ENCODE measurements around the gene C12orf43.
"Not testable (repeated sequence)": the region's sequence is repeated elsewhere in the genome, so short reads cannot be mapped to it uniquely, and the experiment has no call there.

Gene C12orf43

DNA sequence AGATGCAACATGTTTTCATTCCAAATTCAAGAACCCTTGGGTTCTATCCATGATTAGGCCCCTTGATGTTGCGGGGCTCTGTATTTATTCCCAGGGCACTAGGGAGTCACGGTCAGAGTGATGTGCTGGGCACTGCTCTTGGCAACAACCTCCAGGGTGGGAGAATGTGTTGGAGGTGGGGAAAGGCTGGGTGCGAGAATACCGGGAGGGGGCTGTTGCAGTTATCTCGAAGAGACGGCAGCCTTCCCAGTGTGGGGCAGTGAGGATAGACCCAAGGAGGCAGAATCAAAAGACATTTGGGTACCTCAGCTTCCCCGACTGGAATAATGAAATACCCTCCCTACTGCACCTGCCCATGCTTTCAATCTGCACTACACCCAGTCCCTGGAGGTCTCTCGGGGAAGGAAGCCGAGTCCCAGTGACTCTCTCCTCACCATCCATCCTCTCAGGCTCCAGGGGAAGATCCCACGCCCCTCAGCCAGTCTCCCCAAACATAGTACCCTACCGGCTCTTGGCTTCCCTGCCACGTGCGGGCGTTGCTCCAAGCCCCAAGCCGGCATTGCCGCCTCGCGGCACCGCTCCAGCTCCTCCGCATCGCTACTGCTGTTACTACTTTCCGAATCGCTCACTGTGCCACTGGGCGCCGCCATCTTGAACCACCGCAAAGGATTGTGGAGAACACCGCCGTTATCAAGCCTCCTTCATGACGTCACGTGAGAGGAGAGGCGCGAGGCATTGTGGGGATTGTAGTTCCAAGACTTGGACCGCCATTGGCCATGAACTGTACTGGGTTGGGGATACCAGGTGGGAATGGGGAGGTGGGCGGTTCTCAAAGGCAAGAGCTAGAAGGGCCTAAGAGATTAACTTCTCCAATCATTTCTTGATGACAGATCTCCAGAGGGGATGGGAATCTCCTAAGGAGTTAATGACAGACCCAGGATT, at the start of gene C12orf43:
C12orf43 (minus strand) TSS at position 663 of the 942 bp plus-strand sequence; CDS start at position 650, 13 bp downstream.
- DNase-seq (ENCODE audit: low read depth) = peak; percentile 81

- no peak for DNase-seq (ENCODE audit: low read depth)
Measured at GRCh38 chr12:121065345-121065744, 49.1 kb upstream of the C12orf43 start.

- not testable (repeated sequence) for DNase-seq (ENCODE audit: low read depth)
Measured at GRCh38 chr12:121064586-121064985, 48.3 kb upstream of the C12orf43 start.

DNA sequence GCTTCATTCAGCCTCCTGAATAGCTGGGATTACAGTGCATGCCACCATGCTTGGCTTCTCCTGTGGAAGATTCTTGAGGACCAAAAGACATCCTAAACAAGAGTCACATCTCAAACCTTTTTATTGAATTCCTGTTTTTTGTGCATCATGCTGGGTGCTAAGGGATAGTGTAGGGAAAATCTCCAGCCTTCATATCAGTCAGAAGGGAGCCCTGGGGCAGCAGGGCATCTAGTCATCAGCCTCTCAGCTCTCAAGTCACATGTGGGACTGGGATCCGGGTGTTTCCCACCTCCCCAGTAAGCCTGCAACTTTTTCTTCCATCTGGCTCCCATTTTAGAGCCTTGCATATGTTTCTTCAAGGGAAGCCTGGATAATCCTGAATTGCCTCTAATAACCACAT, 47.8 kb upstream of the C12orf43 start:
- no peak for DNase-seq (ENCODE audit: low read depth)

DNA sequence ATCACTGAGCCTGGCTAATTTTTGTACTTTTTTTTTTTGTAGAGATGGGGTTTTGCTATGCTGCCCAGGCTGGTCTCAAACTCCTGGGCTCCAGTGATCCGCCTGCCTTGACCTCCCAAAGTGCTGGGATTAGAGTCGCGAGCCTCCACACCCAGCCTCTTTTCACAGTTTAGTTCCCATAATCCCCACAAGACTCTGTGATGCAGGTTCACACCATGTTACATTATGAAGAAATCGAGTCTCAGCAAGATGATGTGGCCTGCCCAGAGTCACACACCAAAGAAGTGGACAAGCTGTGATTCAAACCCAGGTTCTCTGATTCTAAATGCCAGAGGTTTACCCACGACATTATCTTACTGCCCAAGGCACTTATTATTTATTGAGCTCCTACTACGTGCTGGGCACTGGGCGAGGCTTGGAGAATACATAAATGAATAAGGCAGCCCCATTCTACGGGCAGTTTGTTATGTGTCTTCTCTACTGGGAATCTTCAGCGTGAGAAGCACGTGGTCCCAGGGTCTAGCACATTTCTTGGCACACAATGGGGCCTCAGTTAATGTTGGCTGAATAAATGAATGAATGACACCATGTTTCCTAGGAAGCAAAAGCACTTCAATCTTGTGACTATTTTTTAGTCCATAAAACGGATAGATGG, 46.2 kb upstream of the C12orf43 start:
- DNase-seq (ENCODE audit: low read depth) = no peak

- no peak for DNase-seq (ENCODE audit: low read depth)
Measured at GRCh38 chr12:121061831-121062230, 45.5 kb upstream of the C12orf43 start.

- DNase-seq (ENCODE audit: low read depth) = peak; percentile 34
Measured at GRCh38 chr12:121060149-121061001, 44.1 kb upstream of the C12orf43 start.

DNA sequence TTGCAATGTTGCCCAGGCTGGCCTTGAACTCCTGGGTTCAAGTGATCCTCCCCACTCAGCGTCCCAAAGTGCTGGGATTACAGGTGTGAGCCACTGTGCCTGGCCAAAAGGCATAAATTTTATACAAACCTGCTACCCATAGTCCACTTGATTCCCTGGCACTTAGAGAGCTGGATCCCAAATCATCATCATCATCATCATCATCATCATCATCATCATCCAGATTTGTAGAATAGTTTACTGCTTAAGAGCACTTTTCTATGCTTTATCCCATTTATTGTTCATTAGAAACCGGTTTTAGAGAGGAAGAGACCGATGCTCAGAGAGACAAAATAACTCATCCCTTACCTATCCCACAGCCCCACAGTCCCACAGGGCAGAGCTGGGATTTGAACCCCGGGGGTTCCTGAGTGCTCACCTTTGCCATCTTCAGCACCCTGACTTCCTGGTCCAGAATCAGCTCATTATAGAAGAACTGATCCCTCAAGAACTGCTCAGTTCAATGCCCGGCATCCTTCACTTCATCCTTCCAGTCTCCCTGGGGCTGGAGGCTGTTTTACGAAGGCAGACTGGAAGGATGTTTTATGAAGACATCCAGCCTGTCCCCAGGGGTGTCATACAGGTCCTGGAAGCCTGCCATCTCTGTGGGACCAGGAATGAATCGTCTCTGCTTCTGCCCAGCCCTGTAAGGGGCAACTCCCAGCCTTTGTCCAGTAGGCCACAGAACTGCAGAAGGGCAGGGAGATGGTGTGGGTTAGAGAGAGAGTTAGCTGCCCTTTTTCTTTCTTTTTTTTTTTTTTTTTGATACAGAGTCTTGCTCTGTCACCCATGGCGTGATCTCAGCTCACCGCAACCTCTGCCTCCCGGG, 43.0 kb upstream of the C12orf43 start:
- DNase-seq (ENCODE audit: low read depth) = no peak

DNA sequence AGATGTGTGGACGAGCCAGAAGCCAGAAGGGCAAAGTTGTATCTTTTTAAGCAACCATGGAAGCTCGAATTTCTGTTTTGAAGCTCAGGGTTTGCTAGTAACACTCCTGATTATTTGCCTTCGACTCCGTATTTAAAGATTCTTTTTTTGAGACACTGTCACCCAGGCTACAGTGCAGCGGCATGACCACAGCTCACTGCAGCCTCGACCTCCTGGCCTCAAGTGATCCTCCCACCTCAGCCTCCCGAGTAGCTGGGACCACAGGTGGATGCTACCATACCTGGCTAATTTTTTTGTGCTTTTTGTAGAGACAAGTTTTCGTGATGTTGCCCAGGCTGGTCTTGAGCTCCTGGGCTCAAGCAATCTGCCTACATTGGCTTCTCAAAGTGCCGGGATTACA, 41.5 kb upstream of the C12orf43 start:
- DNase-seq (ENCODE audit: low read depth) = no peak

- DNase-seq (ENCODE audit: low read depth) = no peak
Measured at GRCh38 chr12:121053706-121054105, 37.4 kb upstream of the C12orf43 start.

DNA sequence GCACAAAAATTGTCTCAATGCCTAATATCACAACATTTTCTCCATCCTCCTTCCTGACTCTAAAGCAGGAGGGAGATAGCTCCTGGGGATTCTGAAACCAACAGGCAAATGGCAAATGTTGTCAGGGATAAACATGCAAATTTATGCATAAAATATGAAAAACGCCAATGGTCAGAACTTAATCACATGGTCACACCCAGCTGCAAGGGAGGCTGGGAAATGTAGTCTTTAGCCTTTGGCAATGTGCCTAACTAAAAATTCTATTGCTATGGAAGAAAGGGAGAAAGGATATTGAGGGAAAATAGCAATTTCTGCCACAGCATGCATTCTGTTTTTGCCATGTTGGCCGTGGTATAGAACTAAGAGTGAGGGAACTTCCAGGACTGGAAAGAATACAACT, 34.4 kb upstream of the C12orf43 start:
- no peak for DNase-seq (ENCODE audit: low read depth)

DNA sequence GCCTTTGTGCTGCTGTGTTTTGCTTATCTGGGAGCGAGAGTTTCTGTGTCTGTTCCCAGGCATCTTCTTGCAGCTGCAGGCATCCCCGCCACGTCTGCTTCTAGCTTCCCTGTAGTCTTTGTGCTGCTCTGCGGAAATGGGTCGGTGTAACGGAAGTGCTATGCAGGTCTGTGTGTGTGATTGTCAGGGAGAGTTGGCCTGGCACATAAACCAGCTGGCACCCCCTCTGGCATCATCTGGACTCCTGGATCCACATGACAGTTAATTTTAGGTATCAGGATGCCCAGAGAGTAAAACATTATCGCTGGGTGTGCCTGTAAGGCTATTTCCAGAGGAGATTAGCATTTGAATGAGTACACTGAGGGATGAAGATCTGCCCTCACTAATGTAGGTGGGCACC, 32.2 kb upstream of the C12orf43 start:
- no peak for DNase-seq (ENCODE audit: low read depth)

- not testable (repeated sequence) for DNase-seq (ENCODE audit: low read depth)
Measured at GRCh38 chr12:121047400-121047799, 31.1 kb upstream of the C12orf43 start.

- no peak for DNase-seq (ENCODE audit: low read depth)
Measured at GRCh38 chr12:121043067-121043466, 26.8 kb upstream of the C12orf43 start.

GRCh38 chr12:121038861-121039668, 22.8 kb upstream of the C12orf43 start, which contains the start of gene OASL:
TSS of gene OASL (minus strand) at chr12:121039246. CDS start at chr12:121038971, 275 bp downstream.
- peak; percentile 54 for DNase-seq (ENCODE audit: low read depth)

GRCh38 chr12:121036810-121037326, 20.6 kb upstream of the C12orf43 start:
- DNase-seq (ENCODE audit: low read depth) = no peak

DNA sequence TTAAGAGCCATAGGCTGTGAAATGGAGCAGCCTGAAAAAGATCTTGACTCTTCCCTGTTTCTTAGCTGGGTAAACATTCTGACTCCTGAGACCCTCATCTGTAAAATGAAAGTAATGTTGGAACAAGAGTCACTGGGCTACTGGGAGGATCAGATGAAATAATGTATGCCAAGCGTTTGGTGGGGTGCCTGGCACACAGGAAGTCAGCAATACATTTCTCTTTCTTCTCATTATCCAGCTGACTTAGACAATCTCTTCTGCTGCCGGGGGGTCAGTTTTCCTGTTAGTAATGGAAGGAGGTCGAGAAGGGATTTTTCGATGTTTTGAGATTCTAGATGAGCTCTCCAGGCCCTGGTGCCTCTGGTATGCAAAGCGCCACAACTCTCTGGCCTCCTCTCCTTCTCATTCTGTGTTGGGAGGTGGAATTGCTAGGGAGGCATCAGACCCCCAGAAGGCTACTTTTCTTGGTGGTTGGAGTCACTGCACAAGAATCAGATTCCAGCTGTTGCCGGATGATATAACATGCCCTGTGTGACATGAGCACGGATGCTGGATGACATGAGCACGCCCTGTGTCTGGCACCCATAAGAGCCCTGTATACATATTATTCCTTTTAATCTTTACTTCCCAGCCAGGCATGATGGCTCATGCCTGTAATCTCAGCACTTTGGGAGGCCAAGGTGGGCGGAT, 18.5 kb upstream of the C12orf43 start:
- no peak for DNase-seq (ENCODE audit: low read depth)

DNA sequence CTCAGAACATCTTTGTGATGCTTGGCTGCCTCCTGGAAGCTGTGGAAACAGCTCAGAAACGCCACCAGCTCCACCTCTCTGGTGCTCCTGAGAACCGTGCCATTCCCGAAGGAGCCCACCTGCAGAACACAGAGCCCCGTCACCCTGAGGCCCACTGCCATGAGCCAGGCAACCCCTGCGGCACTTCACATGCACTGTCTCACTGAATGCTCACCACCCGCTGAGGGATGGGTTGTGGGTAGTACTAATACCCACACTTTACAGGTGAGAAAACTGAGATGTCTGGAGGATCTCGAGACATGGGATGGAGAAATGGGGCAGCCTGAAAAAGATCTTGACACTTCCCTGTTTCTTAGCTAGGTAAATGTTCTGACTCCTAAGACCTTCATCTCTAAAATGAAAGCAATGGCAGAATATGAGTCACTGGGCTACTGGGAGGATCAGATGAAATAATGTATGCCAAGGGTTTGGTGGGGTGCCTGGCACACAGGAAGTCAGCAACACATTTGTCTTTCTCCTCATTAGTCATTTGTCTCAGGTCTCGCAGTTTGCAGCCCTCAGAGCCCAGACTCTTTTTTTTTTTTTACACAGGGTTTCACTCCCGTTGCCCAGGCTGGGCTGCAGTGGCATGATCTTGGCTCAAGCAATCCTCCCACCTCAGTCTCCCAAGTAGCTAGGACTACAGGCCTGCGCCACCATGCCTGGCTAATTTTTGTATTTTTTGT, 17.5 kb upstream of the C12orf43 start:
- DNase-seq (ENCODE audit: low read depth) = peak; percentile 59

Measured in T-helper 22 cell (primary cell).